ENCODE data around the gene CRIP2.
A peak's percentile ranks its signal among the peaks of the same experiment; 100 is the strongest.

The CRIP2 gene

GRCh38 chr14:105489542-105490266 lies 15.1 kb downstream of the CRIP2 start:
- peak; percentile 88 for DNase-seq

GRCh38 chr14:105490267-105490571 lies 15.6 kb downstream of the CRIP2 start:
- DNase-seq: no peak

- DNase-seq: peak; percentile 99
These were observed 16.1 kb downstream of the CRIP2 start, which contains the start of gene TEDC1 for GRCh38 chr14:105490572-105491365. Gene TEDC1 (plus strand): TSS chr14:105491246. CDS start chr14:105491376, 130 bp downstream.

GRCh38 chr14:105491366-105491973 lies 16.8 kb downstream of the CRIP2 start:
- peak; percentile 80 for DNase-seq

- no peak for DNase-seq
These were observed 17.7 kb downstream of the CRIP2 start for GRCh38 chr14:105492031-105492970.

GRCh38 chr14:105492971-105493871 lies 18.6 kb downstream of the CRIP2 start:
- DNase-seq: no peak

- no peak for DNase-seq
These were observed 19.4 kb downstream of the CRIP2 start for GRCh38 chr14:105493921-105494605.

- no peak for DNase-seq
These were observed 19.9 kb downstream of the CRIP2 start for GRCh38 chr14:105494606-105494929.

GRCh38 chr14:105495101-105495989 lies 20.7 kb downstream of the CRIP2 start:
- no peak for DNase-seq

GRCh38 chr14:105495990-105496830 lies 21.6 kb downstream of the CRIP2 start:
- no peak for DNase-seq

GRCh38 chr14:105496831-105497591 lies 22.4 kb downstream of the CRIP2 start:
- no peak for DNase-seq

GRCh38 chr14:105497671-105498429 lies 23.2 kb downstream of the CRIP2 start:
- no peak for DNase-seq

GRCh38 chr14:105498430-105499255 lies 24.0 kb downstream of the CRIP2 start:
- peak; percentile 18 for DNase-seq

GRCh38 chr14:105499256-105500035 lies 24.8 kb downstream of the CRIP2 start:
- DNase-seq: peak; percentile 56

- DNase-seq: no peak
These were observed 25.6 kb downstream of the CRIP2 start for GRCh38 chr14:105500036-105500725.
